ENCODE data around the gene SIPA1L3.

GRCh38 chr19:37963190-37963936 is 56.4 kb downstream of the SIPA1L3 start:
- no peak for TF ChIP-seq CTCF (IDR thresholded peaks at IDR 0.05; ENCODE audit: insufficient read depth, low read length, poor library complexity, severe bottlenecking)
- TF ChIP-seq EZH2phosphoT487 (conservative IDR thresholded peaks at IDR 0.05; ENCODE audit: low read length), result no peak

All from SU-DHL-6 (cell line).